ENCODE results near the gene RAD23A.
"Not testable (repeated sequence)": the region's sequence is repeated elsewhere in the genome, so short reads cannot be mapped to it uniquely, and the experiment has no call there.

RAD23A gene

GRCh38 chr19:12945479-12946091, at the start of gene RAD23A:
Gene RAD23A (plus strand): TSS chr19:12945862. CDS start chr19:12945949, 87 bp downstream.
- in situ Hi-C loops (cut with MboI; ENCODE audit: low sequenced_read_pairs) = no loop called here

GRCh38 chr19:12896460-12896859, 49.2 kb upstream of the RAD23A start:
- in situ Hi-C loops (cut with MboI; ENCODE audit: low sequenced_read_pairs) = no loop called here

- in situ Hi-C loops (cut with MboI; ENCODE audit: low sequenced_read_pairs) = no loop called here
These were observed 45.7 kb upstream of the RAD23A start for GRCh38 chr19:12899891-12900518.

GRCh38 chr19:12907166-12907565, 38.5 kb upstream of the RAD23A start:
- in situ Hi-C loops (cut with MboI; ENCODE audit: low sequenced_read_pairs) = no loop called here

- in situ Hi-C loops (cut with MboI; ENCODE audit: low sequenced_read_pairs) = no loop called here
These were observed 33.1 kb upstream of the RAD23A start for GRCh38 chr19:12912571-12912970.

- in situ Hi-C loops (cut with MboI; ENCODE audit: low sequenced_read_pairs) = no loop called here
These were observed 32.6 kb upstream of the RAD23A start for GRCh38 chr19:12913011-12913561.

- in situ Hi-C loops (cut with MboI; ENCODE audit: low sequenced_read_pairs) = no loop called here
These were observed 31.6 kb upstream of the RAD23A start for GRCh38 chr19:12913851-12914690.

- in situ Hi-C loops (cut with MboI; ENCODE audit: low sequenced_read_pairs) = not testable (repeated sequence)
These were observed 29.8 kb upstream of the RAD23A start for GRCh38 chr19:12915860-12916259.

GRCh38 chr19:12918253-12918652, 27.4 kb upstream of the RAD23A start:
- in situ Hi-C loops (cut with MboI; ENCODE audit: low sequenced_read_pairs) = no loop called here

- in situ Hi-C loops (cut with MboI; ENCODE audit: low sequenced_read_pairs) = no loop called here
These were observed 24.6 kb upstream of the RAD23A start for GRCh38 chr19:12921047-12921446.

- in situ Hi-C loops (cut with MboI; ENCODE audit: low sequenced_read_pairs) = no loop called here
These were observed 22.7 kb upstream of the RAD23A start for GRCh38 chr19:12922959-12923358.

- in situ Hi-C loops (cut with MboI; ENCODE audit: low sequenced_read_pairs) = no loop called here
These were observed 20.9 kb upstream of the RAD23A start for GRCh38 chr19:12924621-12925310.

- in situ Hi-C loops (cut with MboI; ENCODE audit: low sequenced_read_pairs) = no loop called here
These were observed 15.5 kb upstream of the RAD23A start for GRCh38 chr19:12930002-12930645.

GRCh38 chr19:12932392-12933286, 13.0 kb upstream of the RAD23A start:
- in situ Hi-C loops (cut with MboI; ENCODE audit: low sequenced_read_pairs) = no loop called here

- in situ Hi-C loops (cut with MboI; ENCODE audit: low sequenced_read_pairs) = no loop called here
These were observed 12.2 kb upstream of the RAD23A start, which contains the start of gene FARSA for GRCh38 chr19:12933287-12934072. Gene FARSA (minus strand): TSS chr19:12933711. CDS start chr19:12933696, 15 bp downstream.

- in situ Hi-C loops (cut with MboI; ENCODE audit: low sequenced_read_pairs) = no loop called here
These were observed 10.6 kb upstream of the RAD23A start for GRCh38 chr19:12935071-12935470.

- in situ Hi-C loops (cut with MboI; ENCODE audit: low sequenced_read_pairs) = no loop called here
These were observed 9.1 kb upstream of the RAD23A start for GRCh38 chr19:12936582-12936981.

- in situ Hi-C loops (cut with MboI; ENCODE audit: low sequenced_read_pairs) = no loop called here
These were observed 8.4 kb upstream of the RAD23A start for GRCh38 chr19:12937093-12937926.

All from hTERT RPE-1 (cell line).